Thyroid gland (tissue), 4 donors: ENCODE measurements around the gene YIPF3. TPM values are rescaled to one million over a fixed set of nuclear protein-coding genes. Genes with fewer than 3 reads are reported as not detected.

ENCODE experiments used
- DNase-seq, 2 donors: peaks; one replicate each; pipeline ENCODE4 v3.0.0-alpha.2; 2019
- H3K27ac ChIP-seq, 3 donors: fragments of 200-600 bp; sonication (generic); 1 replicate in 2 of 3; 2 replicates in 1 of 3; pipeline ENCODE4 v1.5.1; 2016 to 2019; ENCODE audit warnings: mild to moderate bottlenecking in 1 of 3, moderate library complexity in 1 of 3
- H3K27me3 ChIP-seq: fragments of 200-600 bp; sonication (generic); one replicate; pipeline ENCODE4 v1.5.1; 2019
- H3K36me3 ChIP-seq, 2 donors: fragments of 200-600 bp; sonication (generic); one replicate each; pipeline ENCODE4 v1.5.1; 2016 to 2019
- H3K4me1 ChIP-seq, 2 donors: fragments of 200-600 bp; sonication (generic); one replicate each; pipeline ENCODE4 v1.5.1; 2017 to 2019
- H3K4me3 ChIP-seq, 3 donors: fragments of 200-600 bp; sonication (generic); replicated peaks in 1 of 3; 1 replicate in 2 of 3; 2 replicates in 1 of 3; pipeline ENCODE4 v1.5.1; 2016; ENCODE audit warnings: mild to moderate bottlenecking in 1 of 3
- H3K9me3 ChIP-seq: fragments of 200-600 bp; sonication (generic); one replicate; pipeline ENCODE4 v1.5.1; 2017
- POLR2A ChIP-seq, 2 donors: fragments of 450-650 bp; IDR thresholded peaks; one replicate each; pipeline ENCODE4 v1.6.1; 2017; ENCODE audit warnings: antibody characterized with exemption in 2 of 2, mild to moderate bottlenecking in 2 of 2, moderate library complexity in 1 of 2
- WGBS, 2 donors: methylation state at CpG; one replicate each; pipeline ENCODE4 v1.1.5; 2017; 5-methylcytosine and 5-hydroxymethylcytosine counted together
- intact Hi-C: fragments of 100-400 bp; cut with DNase I; formaldehyde crosslinking; loops from one replicate; pipeline ENCODE4 v1.15.1; 2023
- total RNA-seq, 4 donors: library from RNA; depleted of rRNA; stranded (reverse); fragments of >200 nt; gene quantifications; one replicate each; pipeline ENCODE4 v1.2.3, GENCODE V29; 2016
- TF ChIP-seq, protein P1 (sequence below), 6 experiments: fragments of 200-600 bp in 3 of 6; fragments of 450-650 bp in 3 of 6; sonication (generic) in 3 of 6; IDR thresholded peaks; one replicate each; pipeline ENCODE4 v1.5.1; 2016 to 2019; ENCODE audit warnings: antibody characterized with exemption in 6 of 6, mild to moderate bottlenecking in 2 of 6, inconsistent platforms in 1 of 6, moderate library complexity in 1 of 6

Gene YIPF3
- total RNA-seq, 4 donors from 2014 or later = 126 to 145 (median 128) TPM

DNA sequence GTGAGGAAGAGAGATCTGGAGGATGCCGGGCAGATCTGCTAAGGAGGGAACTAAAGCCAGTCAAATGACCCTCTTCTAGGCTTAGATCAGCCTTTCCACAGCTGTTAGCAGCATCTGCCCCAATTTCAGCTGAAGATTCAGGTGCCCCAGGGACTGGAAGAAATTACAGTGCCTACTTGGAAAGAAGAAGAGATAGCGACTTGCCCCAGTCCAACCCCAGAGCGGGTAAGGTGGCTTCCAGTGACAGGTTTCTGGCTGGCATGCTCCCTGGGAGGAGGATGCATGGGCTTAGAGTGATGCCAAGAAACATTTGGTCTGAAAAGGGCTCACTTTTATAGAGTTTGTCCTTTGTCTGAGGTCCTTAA, 38.7 kb downstream of the YIPF3 start:
- 27 to 40% methylated on average over 3 of the region's 3 CpGs for WGBS, 2 donors
- peak overlapping the region in 2 of 3 donors; percentile 27 to 80 for H3K27ac ChIP-seq
- no peaks in the 10 kb centered on the region for H3K36me3 ChIP-seq
- intact Hi-C loops = no loop called here
- H3K4me3 ChIP-seq = peak overlapping the region; percentile 21 to 47 (median 22)
- no peak for TF ChIP-seq POLR2A (IDR thresholded peaks at IDR 0.05)
- TF ChIP-seq, protein P1, sequence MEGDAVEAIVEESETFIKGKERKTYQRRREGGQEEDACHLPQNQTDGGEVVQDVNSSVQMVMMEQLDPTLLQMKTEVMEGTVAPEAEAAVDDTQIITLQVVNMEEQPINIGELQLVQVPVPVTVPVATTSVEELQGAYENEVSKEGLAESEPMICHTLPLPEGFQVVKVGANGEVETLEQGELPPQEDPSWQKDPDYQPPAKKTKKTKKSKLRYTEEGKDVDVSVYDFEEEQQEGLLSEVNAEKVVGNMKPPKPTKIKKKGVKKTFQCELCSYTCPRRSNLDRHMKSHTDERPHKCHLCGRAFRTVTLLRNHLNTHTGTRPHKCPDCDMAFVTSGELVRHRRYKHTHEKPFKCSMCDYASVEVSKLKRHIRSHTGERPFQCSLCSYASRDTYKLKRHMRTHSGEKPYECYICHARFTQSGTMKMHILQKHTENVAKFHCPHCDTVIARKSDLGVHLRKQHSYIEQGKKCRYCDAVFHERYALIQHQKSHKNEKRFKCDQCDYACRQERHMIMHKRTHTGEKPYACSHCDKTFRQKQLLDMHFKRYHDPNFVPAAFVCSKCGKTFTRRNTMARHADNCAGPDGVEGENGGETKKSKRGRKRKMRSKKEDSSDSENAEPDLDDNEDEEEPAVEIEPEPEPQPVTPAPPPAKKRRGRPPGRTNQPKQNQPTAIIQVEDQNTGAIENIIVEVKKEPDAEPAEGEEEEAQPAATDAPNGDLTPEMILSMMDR (IDR thresholded peaks at IDR 0.05) = no peak
- no peaks in the 10 kb centered on the region for H3K9me3 ChIP-seq
- no peak for DNase-seq
- no peaks in the 10 kb centered on the region for H3K27me3 ChIP-seq
- peaks cover 9 to 14% of the 10 kb centered on the region in 2 donors for H3K4me1 ChIP-seq

DNA sequence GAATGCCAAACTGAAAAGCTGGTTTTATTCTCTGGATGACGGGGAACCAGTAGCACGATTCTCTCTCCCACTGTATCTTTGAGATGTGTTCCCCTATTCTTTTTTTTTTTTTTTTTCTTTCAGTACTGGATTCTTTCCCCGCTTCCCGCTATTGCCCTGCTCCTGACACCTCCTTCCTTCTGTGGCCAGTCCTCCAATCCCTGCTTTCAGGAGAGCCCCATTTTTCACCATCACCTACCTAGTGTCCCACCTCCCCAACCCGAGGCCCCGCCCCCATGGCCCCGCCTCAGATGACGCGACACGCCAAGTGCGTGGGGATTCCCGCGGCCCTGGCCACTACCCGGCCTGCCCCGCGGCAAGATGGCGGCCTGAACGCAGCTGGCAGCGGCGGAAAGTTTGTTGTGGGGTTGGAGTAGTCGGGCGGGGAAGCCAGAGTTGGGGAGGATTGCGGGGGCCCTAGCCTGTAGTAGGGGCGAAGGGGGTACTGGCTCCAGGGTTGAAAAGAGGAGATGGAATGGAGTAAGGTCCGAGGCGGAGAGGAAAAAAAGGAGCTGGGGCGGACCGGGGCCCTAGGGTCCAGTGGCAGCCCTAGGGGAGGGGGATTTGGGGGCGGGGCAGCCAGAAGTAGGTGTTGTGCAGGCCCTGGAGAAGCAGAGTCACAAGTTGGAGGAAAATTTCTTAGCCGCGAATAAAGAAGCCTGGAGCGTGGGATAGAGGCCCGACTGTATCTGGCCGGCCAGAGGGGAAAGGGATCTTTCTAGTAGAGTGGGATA, 39.3 kb downstream of the YIPF3 start, which contains the start of gene TJAP1:
TJAP1 (plus strand) TSS at position 336 of the 773 bp plus-strand sequence. CDS start 21,432 bp downstream, outside the sequence.
- peaks cover 9 to 14% of the 10 kb centered on the region in 2 donors for H3K4me1 ChIP-seq
- H3K36me3 ChIP-seq = no peaks in the 10 kb centered on the region
- 1 to 2% methylated on average over 34 of the region's 34 CpGs for WGBS, 2 donors
- TF ChIP-seq, protein P1 (IDR thresholded peaks at IDR 0.05) = no peak
- peak in 1 of 2 donors; percentile 77 for TF ChIP-seq POLR2A (IDR thresholded peaks at IDR 0.05)
- intact Hi-C loops = no loop called here
- H3K4me3 ChIP-seq = peak within 1 kb of the TSS; percentile 21 to 47 (median 22)
- DNase-seq = peak; percentile 92 to 93
- H3K9me3 ChIP-seq = no peaks in the 10 kb centered on the region
- no peaks in the 10 kb centered on the region for H3K27me3 ChIP-seq
- H3K27ac ChIP-seq = peak within 1 kb of the TSS in 2 of 3 donors; percentile 27 to 80

DNA sequence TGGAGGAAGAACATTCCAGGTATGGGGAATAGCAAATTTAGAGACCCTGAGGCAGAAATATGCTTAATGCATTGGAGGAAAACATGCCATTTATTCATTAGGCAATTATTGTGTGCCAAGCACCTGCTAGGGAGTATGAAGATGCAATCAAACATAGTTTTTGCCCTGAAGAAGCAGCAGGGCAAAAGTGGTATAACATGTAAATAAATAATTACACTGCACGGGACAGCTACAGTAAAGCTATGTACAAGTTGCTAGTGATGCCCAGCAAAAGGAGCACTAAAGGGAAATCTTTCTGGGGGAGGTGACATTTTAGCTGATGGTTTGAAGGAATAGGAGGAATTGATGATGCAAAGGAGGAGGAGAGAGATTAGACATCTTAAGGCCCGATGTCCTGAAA, 40.0 kb downstream of the YIPF3 start:
- intact Hi-C loops = no loop called here
- WGBS, 2 donors = 35 to 39% methylated on average over 2 of the region's 2 CpGs

DNA sequence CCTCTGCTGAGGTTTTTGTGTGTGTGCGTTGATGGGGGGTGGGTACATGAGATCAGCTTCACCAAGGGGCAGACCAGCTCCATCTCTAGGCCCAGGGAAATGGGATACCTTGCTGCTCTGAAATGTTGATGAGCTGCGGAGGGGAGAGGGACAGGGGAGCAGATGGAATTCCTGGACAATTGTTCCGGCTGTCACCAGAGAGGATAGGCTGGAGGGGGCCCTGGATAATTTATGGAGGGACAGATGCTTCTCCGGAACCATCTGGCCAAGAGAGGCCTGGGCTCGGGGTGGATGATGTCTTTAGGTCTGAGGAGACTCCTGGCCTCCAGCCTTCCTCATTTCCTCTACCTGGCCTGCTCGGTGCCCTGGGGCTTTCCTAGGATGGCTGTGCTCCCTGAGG, 41.2 kb downstream of the YIPF3 start:
- no peaks in the 10 kb centered on the region for H3K9me3 ChIP-seq
- intact Hi-C loops = no loop called here
- no peak for DNase-seq
- H3K4me1 ChIP-seq = peaks cover 9 to 14% of the 10 kb centered on the region in 2 donors
- no peak for TF ChIP-seq POLR2A (IDR thresholded peaks at IDR 0.05)
- TF ChIP-seq, protein P1 (IDR thresholded peaks at IDR 0.05) = no peak
- no peak overlapping the region for H3K4me3 ChIP-seq
- H3K27ac ChIP-seq = no peak overlapping the region
- no peaks in the 10 kb centered on the region for H3K36me3 ChIP-seq
- no peaks in the 10 kb centered on the region for H3K27me3 ChIP-seq
- 78 to 81% methylated on average over 6 of the region's 6 CpGs for WGBS, 2 donors

More for the DNA sequence above, 40.0 kb downstream of the YIPF3 start:
- Histone ChIP-seq H3K4me1 (peaks cover 9 to 14% of the 10 kb centered on the region in 2 donors), H3K4me3 (no peak overlapping the region), H3K27me3 (no peaks in the 10 kb centered on the region), H3K27ac (peak overlapping the region in 2 of 3 donors; percentile 27 to 80), H3K9me3 (no peaks in the 10 kb centered on the region), H3K36me3 (no peaks in the 10 kb centered on the region)
- TF ChIP-seq POLR2A (IDR thresholded peaks at IDR 0.05) = no peak
- TF ChIP-seq, protein P1 (IDR thresholded peaks at IDR 0.05) = no peak
- DNase-seq = no peak

DNA sequence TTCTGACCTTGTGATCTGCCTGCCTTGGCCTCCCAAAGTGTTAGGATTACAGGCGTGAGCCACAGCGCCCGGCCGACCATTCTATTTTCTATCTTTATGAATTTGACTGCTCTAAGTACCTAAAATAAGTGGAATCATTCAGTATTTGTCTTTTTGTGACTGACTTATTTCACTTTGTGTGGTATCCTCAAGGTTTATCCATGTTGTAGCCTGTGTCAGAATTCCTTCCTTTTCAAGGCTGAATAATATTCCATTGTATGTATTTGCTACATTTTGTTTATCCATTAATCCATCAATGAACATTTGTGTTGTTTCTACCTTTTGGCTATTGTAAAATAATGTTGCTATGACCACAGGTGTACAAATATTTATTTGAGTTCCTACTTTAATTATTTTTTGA, 44.2 kb downstream of the YIPF3 start:
- no peaks in the 10 kb centered on the region for H3K27me3 ChIP-seq
- no peak for DNase-seq
- intact Hi-C loops = no loop called here
- no peak overlapping the region for H3K27ac ChIP-seq
- no peaks in the 10 kb centered on the region for H3K9me3 ChIP-seq
- no peaks in the 10 kb centered on the region for H3K36me3 ChIP-seq
- peaks cover 0 to 3% of the 10 kb centered on the region in 2 donors for H3K4me1 ChIP-seq
- no peak for TF ChIP-seq POLR2A (IDR thresholded peaks at IDR 0.05)
- TF ChIP-seq, protein P1 (IDR thresholded peaks at IDR 0.05) = no peak
- no peak overlapping the region for H3K4me3 ChIP-seq
- WGBS, 2 donors = 94 to 97% methylated on average over 4 of the region's 4 CpGs
